Measurements from ENCODE around the gene COPG2. TPM values are rescaled to one million over a fixed set of nuclear protein-coding genes. Genes with fewer than 3 reads are reported as not detected.

Gene COPG2
- total and polyA plus RNA-seq, 2 of the 8 experiments (the other 6 are each of a cell fraction or from before 2014, with no cell fraction given): 50.3 to 53.1 TPM

- TF ChIP-seq CTCF (IDR thresholded peaks at IDR 0.05; ENCODE audit: control extremely low read depth in 1 of 3, insufficient read depth in 1 of 3, low read depth in 1 of 3, low read length in 3 of 3): no peak
- TF ChIP-seq GTF2F1 (IDR thresholded peaks at IDR 0.05; ENCODE audit: borderline replicate concordance, low read depth, low read length): no peak
- no peak for TF ChIP-seq SIN3A (conservative IDR thresholded peaks at IDR 0.05 in 1 of 2, IDR thresholded peaks at IDR 0.05 in 1 of 2; ENCODE audit: low read depth in 1 of 2, low read length in 2 of 2)
- TF ChIP-seq SIX5 (IDR thresholded peaks at IDR 0.05; ENCODE audit: low read depth, low read length): no peak
- no peak for TF ChIP-seq ATF3 (IDR thresholded peaks at IDR 0.05; ENCODE audit: insufficient read depth, low read depth, low read length)
- TF ChIP-seq YY1 (IDR thresholded peaks at IDR 0.05; ENCODE audit: low read depth, low read length): no peak
- TF ChIP-seq BACH1 (IDR thresholded peaks at IDR 0.05; ENCODE audit: low read length): no peak
- TF ChIP-seq ZNF274 (IDR thresholded peaks at IDR 0.05; ENCODE audit: borderline replicate concordance, extremely low read depth, low read length): no peak
- no peak for TF ChIP-seq CEBPB (IDR thresholded peaks at IDR 0.05; ENCODE audit: low read depth, low read length)
- TF ChIP-seq SP2 (IDR thresholded peaks at IDR 0.05; ENCODE audit: low read length): no peak
- TF ChIP-seq KDM4A (IDR thresholded peaks at IDR 0.05; ENCODE audit: low read depth, low read length, severe bottlenecking): no peak
Measured at GRCh38 chr7:130489140-130489983, 179.2 kb downstream of the COPG2 start (continued).

Measured in H1 (cell line).